ENCODE results near the gene GMDS. TPM values are rescaled to one million over a fixed set of nuclear protein-coding genes. Genes with fewer than 3 reads are reported as not detected.

GMDS gene
- total and polyA plus RNA-seq, 2 of the 8 experiments (the other 6 are each of a cell fraction or from before 2014, with no cell fraction given) = 16.8 to 50.0 TPM

DNA sequence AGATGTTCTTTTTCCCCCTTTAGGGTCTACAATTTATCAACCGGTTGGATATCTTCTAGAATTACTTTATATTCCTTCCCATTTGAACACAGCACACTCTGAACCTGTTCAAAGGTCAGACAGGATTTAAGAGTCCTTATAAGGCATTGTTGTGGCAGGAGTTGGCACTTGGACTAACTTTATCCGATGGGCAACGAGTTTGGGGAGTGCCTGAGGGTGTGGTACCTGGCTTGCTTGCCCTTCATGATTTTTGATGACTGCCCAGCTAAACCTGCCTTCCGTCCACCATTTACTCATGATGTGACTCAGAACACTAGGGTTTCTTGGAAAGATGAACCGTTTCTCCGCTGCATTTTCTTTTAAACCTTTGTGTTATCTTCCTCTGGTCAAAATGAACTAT lies 350.5 kb downstream of the GMDS start:
- Histone ChIP-seq H3K4me3 (ENCODE audit: extremely low read depth in 1 of 4, insufficient read depth in 2 of 4, low read depth in 3 of 4, low read length in 4 of 4) (no peak overlapping the region), H3K4ac (replicated peaks; ENCODE audit: insufficient read length, low read depth, low read length) (no peak overlapping the region), H3K36me3 (ENCODE audit: control insufficient read depth in 2 of 4, insufficient read depth in 4 of 4, low read length in 3 of 4) (no peaks in the 10 kb centered on the region), H4K20me1 (replicated peaks in 1 of 2; ENCODE audit: control insufficient read depth in 1 of 2, insufficient read depth in 2 of 2, low read length in 2 of 2) (no peaks in the 10 kb centered on the region), H3K4me1 (replicated peaks in 1 of 4; ENCODE audit: control insufficient read depth in 3 of 4, insufficient read depth in 4 of 4, low read length in 3 of 4) (no peaks in the 10 kb centered on the region), H3K9me3 (ENCODE audit: insufficient read depth in 2 of 2, low read depth in 1 of 2, low read length in 1 of 2) (no peaks in the 10 kb centered on the region), H3K79me1 (ENCODE audit: low read depth, low read length) (no peaks in the 10 kb centered on the region), H2BK15ac (ENCODE audit: low read length) (no peak overlapping the region), H3K56ac (replicated peaks; ENCODE audit: insufficient read length, low read depth, low read length) (no peak overlapping the region), H3K23ac (ENCODE audit: insufficient read length) (no peak overlapping the region), H3K27me3 (replicated peaks in 1 of 4; ENCODE audit: control insufficient read depth in 3 of 4, extremely low read depth in 1 of 4, insufficient read depth in 3 of 4, low read length in 3 of 4) (no peaks in the 10 kb centered on the region), H3K4me2 (ENCODE audit: insufficient read depth in 1 of 2, low read depth in 2 of 2, low read length in 2 of 2) (no peak overlapping the region), H2BK120ac (replicated peaks; ENCODE audit: low read depth, low read length) (no peak overlapping the region), H3K9ac (replicated peaks in 1 of 4; ENCODE audit: extremely low read depth in 1 of 4, low read depth in 3 of 4, low read length in 3 of 4) (no peak overlapping the region), H2BK20ac (ENCODE audit: low read length) (no peak overlapping the region), H3K79me2 (ENCODE audit: control insufficient read depth in 1 of 2, insufficient read depth in 2 of 2, low read length in 2 of 2) (no peaks in the 10 kb centered on the region), H3K14ac (ENCODE audit: insufficient read length) (no peak overlapping the region), H4K5ac (ENCODE audit: insufficient read length, low read depth, low read length) (no peak overlapping the region), H3K23me2 (ENCODE audit: low read depth, low read length) (no peaks in the 10 kb centered on the region), H2BK12ac (ENCODE audit: low read depth, low read length) (no peak overlapping the region), H3K27ac (ENCODE audit: low read depth, low read length) (no peak overlapping the region), H3K18ac (ENCODE audit: extremely low read depth, low read length) (no peak overlapping the region), H2AFZ (ENCODE audit: low read length) (no peak overlapping the region), H2AK5ac (ENCODE audit: low read depth, low read length) (no peak overlapping the region), H2BK5ac (ENCODE audit: low read depth, low read length) (no peak overlapping the region), H4K8ac (ENCODE audit: extremely low read depth, insufficient read depth, low read length) (no peak overlapping the region), H4K91ac (replicated peaks; ENCODE audit: insufficient read length, low read length) (no peak overlapping the region)
- DNase-seq (ENCODE audit: low read depth in 1 of 2, low spot score in 2 of 2) (no peak), FAIRE-seq (no peak)
- WGBS, 2 experiments (ENCODE audit: extremely low coverage in 1 of 2, insufficient coverage in 1 of 2, insufficient read length in 1 of 2, insufficient replicate concordance in 2 of 2, low coverage in 1 of 2, low lambda C conversion rate in 2 of 2, missing lambda C conversion rate in 1 of 2) = 93% methylated on average over 6 of the region's 6 CpGs; no CpG with 5 or more reads in 1 of the 2 experiments
- ChIA-PET CTCF (ENCODE audit: partially characterized antibody) (interaction anchor here (0.8 to 3.6 kb wide), 6 partner anchors 10 to 314 kb away, joined by 3 to 14 read pairs (median 3); no protein-coding TSS in a partner anchor), POLR2A (ENCODE audit: partially characterized antibody) (no interaction called here)
- TF ChIP-seq, protein P1, sequence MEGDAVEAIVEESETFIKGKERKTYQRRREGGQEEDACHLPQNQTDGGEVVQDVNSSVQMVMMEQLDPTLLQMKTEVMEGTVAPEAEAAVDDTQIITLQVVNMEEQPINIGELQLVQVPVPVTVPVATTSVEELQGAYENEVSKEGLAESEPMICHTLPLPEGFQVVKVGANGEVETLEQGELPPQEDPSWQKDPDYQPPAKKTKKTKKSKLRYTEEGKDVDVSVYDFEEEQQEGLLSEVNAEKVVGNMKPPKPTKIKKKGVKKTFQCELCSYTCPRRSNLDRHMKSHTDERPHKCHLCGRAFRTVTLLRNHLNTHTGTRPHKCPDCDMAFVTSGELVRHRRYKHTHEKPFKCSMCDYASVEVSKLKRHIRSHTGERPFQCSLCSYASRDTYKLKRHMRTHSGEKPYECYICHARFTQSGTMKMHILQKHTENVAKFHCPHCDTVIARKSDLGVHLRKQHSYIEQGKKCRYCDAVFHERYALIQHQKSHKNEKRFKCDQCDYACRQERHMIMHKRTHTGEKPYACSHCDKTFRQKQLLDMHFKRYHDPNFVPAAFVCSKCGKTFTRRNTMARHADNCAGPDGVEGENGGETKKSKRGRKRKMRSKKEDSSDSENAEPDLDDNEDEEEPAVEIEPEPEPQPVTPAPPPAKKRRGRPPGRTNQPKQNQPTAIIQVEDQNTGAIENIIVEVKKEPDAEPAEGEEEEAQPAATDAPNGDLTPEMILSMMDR (IDR thresholded peaks at IDR 0.05; ENCODE audit: control extremely low read depth in 1 of 3, insufficient read depth in 1 of 3, low read depth in 1 of 3, low read length in 3 of 3) = no peak
- TF ChIP-seq EZH2 (IDR thresholded peaks at IDR 0.05; ENCODE audit: low read depth, low read length, severe bottlenecking) = no peak
- no peak for TF ChIP-seq SIRT6 (IDR thresholded peaks at IDR 0.05; ENCODE audit: low read length)
- no peak for TF ChIP-seq CTBP2 (IDR thresholded peaks at IDR 0.05; ENCODE audit: borderline replicate concordance, insufficient read depth, insufficient read length, low read length)
- TF ChIP-seq BRCA1 (IDR thresholded peaks at IDR 0.05; ENCODE audit: low read depth, low read length) = no peak
- no peak for TF ChIP-seq KDM5A (IDR thresholded peaks at IDR 0.05; ENCODE audit: low read length)
- no peak for TF ChIP-seq TEAD4 (IDR thresholded peaks at IDR 0.05; ENCODE audit: low read depth, low read length)
- no peak for TF ChIP-seq SIN3A (conservative IDR thresholded peaks at IDR 0.05 in 1 of 2, IDR thresholded peaks at IDR 0.05 in 1 of 2; ENCODE audit: low read depth in 1 of 2, low read length in 2 of 2)
- no peak for TF ChIP-seq HDAC6 (IDR thresholded peaks at IDR 0.05; ENCODE audit: low read depth, low read length)
- TF ChIP-seq, protein P2, sequence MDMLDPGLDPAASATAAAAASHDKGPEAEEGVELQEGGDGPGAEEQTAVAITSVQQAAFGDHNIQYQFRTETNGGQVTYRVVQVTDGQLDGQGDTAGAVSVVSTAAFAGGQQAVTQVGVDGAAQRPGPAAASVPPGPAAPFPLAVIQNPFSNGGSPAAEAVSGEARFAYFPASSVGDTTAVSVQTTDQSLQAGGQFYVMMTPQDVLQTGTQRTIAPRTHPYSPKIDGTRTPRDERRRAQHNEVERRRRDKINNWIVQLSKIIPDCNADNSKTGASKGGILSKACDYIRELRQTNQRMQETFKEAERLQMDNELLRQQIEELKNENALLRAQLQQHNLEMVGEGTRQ (IDR thresholded peaks at IDR 0.05; ENCODE audit: low read length) = no peak
- no peak for TF ChIP-seq POU5F1 (IDR thresholded peaks at IDR 0.05; ENCODE audit: low read depth, low read length)
